HG03442 (cell line): ENCODE results near the gene GDPD3.

Source experiments
- ATAC-seq: cut with Tn5 transposase; IDR thresholded peaks from one replicate; pipeline ENCODE4 v1.9.1; 2021; ENCODE audit warnings: mild to moderate bottlenecking, moderate library complexity; ENCODE audit not compliant: unreplicated experiment

Gene GDPD3

GRCh38 chr16:30082545-30083090 lies 30.7 kb downstream of the GDPD3 start:
- ATAC-seq: no peak

- no peak for ATAC-seq
These were observed 33.9 kb downstream of the GDPD3 start for GRCh38 chr16:30079480-30079879.

GRCh38 chr16:30078744-30079143 lies 34.6 kb downstream of the GDPD3 start:
- no peak for ATAC-seq

DNA sequence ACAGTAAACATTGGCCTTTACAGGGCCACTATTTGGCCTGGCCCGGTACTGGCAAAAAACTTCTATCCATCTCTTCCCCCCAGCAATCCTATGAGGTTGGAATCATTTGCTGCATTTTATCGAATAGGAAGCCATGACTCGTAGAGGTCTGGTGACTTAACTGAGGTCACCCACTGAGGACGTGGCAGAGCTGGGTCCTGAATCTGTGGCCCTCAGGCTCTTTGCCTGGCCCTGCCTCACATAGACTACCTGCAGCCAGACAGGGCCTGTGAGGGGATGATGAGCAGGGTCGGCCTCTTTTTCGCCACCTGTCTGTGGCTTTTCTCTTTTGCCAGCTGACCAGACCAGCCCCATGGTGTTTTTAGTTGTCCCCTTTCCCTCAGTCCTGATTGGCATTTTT lies 35.7 kb downstream of the GDPD3 start:
- no peak for ATAC-seq

GRCh38 chr16:30076276-30076791 lies 37.0 kb downstream of the GDPD3 start:
- ATAC-seq: peak; percentile 30

DNA sequence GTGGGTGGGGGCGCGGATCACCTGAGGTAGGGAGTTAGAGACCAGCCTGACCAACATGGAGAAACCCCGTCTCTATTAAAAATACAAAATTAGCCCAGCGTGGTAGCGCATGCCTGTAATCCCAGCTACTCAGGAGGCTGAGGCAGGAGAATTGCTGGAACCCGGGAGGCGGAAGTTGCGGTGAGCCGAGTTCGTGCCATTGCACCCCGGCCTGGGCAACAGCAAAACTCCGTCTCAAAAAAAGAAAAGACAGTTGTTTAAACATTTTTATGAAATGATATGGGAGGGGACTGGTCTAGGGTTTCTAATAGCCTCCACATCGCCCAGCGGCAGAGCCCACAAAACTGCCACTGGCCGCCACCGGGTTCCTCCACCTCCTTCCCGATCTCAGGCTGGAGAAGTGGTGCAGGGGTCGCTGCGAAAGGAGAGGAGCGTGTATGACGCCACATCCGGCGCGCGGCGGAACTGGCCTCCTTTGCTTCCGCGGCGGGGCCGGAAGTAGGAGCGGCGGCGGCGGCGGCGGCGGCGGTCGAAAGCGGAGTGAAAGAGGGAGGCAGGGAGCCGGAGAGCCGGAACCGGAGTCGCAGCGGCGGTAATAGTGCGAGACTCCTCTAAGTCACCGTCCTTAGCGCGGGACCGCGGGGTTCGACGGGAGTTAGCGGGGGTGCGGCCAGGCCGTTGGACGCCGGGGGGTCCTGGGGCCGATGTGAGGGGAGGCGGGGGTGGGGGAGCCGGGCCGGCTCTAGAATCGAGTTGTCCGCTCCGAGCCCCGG lies 37.6 kb downstream of the GDPD3 start, which contains the start of gene PPP4C:
Gene PPP4C (plus strand): TSS at position 492 of the 773 bp plus-strand sequence. CDS start 384 bp downstream, outside the sequence.
- ATAC-seq: peak; percentile 73

DNA sequence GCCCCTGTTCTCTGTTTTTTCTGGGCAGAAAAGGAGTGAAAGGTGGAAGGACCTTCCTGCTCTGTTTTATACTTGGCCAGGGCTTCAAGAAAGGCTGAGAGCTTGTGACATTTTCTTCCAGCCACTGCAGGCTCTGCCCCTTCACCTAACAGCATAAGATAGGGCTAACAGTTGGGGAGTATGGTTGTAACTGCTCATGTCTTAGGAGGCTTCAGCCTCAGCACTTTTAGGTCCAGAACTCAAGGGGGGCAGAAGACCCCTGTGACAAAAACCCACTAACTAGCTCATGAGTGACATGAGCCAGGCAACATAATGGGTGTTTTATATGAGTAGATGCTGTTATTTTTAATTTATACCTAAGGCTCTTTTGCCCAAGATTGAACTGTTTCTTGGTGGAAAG lies 42.8 kb downstream of the GDPD3 start:
- no peak for ATAC-seq

GRCh38 chr16:30069611-30070462 lies 43.5 kb downstream of the GDPD3 start:
- ATAC-seq: no peak

DNA sequence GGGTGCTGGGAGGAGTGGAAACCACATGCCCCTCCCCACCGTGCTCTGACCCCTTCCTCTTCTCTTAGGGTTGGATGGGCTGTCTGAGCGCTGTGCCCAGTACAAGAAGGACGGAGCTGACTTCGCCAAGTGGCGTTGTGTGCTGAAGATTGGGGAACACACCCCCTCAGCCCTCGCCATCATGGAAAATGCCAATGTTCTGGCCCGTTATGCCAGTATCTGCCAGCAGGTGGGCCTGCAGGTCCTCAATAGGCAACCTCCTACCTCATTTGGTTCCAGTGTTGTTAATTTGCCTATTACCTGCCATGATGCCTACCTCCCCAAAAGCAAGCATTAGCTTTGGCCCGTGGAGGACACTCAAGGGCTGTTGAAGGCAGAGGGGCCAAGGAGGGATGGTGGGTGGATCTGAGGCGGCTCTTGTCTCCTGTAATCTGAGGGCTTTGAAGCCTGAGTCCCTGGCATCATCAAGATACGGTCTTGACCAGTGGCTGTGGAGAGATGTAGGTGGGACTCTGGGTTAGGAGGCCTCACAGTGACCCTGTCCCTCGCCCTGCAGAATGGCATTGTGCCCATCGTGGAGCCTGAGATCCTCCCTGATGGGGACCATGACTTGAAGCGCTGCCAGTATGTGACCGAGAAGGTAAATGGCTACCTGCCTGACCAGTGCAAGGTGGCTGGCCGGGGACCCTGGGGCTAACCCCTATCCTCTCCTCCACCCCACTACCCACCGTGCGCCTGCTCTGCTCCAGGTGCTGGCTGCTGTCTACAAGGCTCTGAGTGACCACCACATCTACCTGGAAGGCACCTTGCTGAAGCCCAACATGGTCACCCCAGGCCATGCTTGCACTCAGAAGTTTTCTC lies 44.4 kb downstream of the GDPD3 start:
- ATAC-seq: no peak

DNA sequence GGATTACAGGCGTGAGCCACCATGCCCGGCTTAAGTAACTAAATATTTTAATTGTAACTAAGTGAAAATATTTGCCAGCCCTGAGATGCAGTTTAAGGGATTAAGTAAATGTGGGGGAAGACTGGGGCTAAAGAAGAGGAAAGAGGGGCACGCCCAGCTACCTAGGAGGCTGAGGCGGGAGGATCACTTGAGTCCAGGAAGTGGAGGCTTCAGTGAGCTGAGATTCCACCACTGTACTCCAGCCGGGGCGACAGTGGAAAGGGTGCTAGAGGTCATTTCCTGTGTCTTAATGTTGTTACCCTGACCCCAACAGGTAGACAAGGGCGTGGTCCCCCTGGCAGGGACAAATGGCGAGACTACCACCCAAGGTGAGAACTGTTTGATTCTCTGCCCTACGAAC lies 45.0 kb downstream of the GDPD3 start:
- ATAC-seq: no peak

DNA sequence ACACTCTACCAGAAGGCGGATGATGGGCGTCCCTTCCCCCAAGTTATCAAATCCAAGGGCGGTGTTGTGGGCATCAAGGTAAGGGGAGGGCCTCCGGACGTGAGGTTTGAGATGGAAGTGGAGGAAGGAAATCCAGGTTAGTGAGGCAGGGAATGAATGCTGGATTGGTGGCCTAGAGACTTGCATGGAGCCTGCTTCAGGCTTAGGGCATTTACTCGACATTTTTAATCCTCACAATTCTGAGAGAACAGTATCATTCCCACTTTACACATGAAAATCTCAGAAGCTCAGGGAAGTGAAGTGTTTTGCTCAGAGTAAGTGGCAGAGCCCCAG lies 45.8 kb downstream of the GDPD3 start:
- ATAC-seq: no peak

GRCh38 chr16:30066761-30067583 lies 46.4 kb downstream of the GDPD3 start:
- no peak for ATAC-seq

DNA sequence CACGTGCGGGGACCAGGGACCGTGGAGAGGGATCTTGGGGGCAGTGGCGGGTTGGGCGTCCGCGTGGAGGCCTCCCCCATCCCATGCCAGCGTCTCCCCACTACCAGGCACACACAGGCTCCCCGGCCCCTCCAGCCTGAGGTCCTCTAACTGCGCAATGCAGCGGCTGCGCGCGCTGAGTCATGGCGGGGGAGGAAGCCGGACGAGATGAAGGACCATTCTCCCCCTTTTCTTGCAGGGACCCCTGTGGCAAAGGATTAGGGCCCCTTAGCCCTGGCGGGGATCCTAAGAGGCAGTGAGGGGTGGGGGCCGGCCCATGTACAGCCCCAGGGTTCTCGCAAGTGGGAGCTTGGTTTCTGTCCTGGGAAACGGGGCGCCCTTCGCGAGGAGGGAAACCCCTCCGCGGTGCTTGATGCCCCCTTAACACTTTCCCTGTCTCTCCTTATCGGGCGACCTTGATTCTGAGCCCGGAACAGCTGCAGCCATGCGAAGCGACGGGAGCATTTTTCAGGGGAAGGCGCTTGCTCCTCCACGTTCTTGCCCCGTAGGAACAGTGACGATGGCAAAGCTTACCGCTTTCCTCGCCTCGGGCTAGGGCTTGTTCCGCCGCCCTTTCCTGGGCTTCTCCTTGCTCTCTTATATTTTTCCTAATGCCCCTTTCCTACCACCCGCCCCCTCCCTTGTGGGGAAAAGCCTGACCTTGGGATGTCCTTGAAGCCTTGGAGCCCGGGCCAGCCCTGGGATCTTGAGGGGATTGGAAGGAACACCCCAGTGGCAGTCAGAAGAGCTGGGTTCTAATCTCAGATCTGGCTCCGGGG lies 47.2 kb downstream of the GDPD3 start:
- ATAC-seq: peak; percentile 1

DNA sequence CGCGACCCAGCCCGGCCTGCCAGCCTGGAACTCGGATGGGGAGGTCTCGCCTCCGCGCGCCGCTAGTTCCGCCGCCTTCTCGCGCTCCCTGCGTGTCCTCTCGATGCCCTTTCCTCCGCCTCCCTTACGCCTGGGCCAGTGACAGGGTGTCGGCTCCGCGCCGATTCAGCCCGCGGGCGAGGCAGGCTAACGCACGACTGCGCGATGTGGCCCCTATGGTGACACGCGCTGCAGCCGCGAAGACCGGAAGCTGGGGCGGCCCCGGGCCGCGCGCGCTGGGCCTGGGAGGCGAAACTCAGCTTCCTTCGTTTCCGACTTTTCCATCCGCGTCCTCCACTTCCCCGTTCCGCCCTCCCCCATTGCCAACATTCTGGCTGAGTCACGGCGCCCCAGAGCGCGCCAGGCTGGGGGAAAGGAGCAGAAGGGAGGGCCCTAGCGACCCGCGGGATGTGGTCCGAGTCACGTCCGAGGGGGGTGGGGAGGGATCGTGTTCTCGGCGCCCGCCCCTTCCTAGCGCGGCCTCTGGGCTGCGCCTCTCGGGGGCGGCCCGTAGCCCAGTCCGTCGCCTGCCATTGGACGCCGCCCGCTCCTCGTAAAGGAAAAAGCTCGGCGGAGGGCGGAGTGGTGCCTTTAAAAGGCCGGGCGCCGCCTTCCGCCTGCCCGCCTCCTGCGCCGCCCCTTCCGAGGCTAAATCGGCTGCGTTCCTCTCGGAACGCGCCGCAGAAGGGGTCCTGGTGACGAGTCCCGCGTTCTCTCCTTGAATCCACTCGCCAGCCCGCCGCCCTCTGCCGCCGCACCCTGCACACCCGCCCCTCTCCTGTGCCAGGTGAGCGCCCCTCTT lies 48.0 kb downstream of the GDPD3 start, which contains the start of gene ALDOA:
Gene ALDOA (plus strand): TSS at position 659 of the 841 bp plus-strand sequence. CDS start 1,138 bp downstream, outside the sequence.
- peak; percentile 72 for ATAC-seq

- no peak for ATAC-seq
These were observed 48.6 kb downstream of the GDPD3 start for GRCh38 chr16:30064729-30065101.

GRCh38 chr16:30063893-30064728 lies 49.2 kb downstream of the GDPD3 start:
- no peak for ATAC-seq

DNA sequence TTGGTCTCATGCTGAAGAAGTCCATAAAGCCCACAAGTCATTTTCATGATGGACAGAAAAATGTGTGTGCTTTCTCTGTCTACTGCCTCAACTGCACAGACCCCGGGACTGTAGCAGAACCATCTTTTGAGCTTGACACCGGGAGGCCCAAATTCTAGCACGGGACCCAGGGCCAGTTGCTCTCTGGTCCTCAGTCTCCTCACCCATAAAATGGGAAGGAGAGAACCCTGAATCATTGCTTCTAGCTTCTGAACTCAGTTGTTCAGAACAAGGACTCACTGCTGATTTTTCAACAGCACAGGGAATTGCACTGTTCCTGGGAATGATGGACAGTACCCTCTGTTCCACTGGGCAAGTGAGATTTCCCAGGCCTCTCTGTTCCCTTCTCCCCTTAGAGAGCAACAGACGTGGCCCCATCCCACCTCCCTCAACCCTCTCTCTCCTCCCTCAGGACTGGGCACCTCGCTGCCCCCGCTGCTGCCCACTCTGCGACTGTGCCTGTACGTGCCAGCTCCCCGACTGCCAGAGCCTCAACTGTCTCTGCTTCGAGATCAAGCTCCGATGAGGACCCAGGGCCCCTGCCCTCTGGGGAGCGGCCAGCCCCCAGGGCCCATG lies 50.0 kb downstream of the GDPD3 start:
- ATAC-seq: no peak
